Heart left ventricle (tissue), 16 donors: ENCODE results near the gene CAVIN3. TPM values are rescaled to one million over a fixed set of nuclear protein-coding genes. Genes with fewer than 3 reads are reported as not detected.

Source experiments
- ATAC-seq, 4 donors: fragments of 200-7000 bp; cut with Tn5 transposase; one replicate each; pipeline ENCODE4 v1.9.1; 2020 to 2022; ENCODE audit warnings: moderate library complexity in 4 of 4, mild to moderate bottlenecking in 3 of 4, moderate number of reproducible peaks in 1 of 4
- DNase-seq, 5 donors: peaks; one replicate each; pipeline ENCODE4 v3.0.0-alpha.2; 2020
- H3K27ac ChIP-seq, 12 donors: fragments of 200-600 bp; sonication (generic) in 4 of 12; one replicate each; pipeline versions ENCODE4 v1.5.0 to v1.8.0; 2016 to 2022; ENCODE audit warnings: mild to moderate bottlenecking in 2 of 12
- H3K27me3 ChIP-seq, 9 donors: fragments of 200-600 bp; sonication (generic) in 2 of 9; one replicate each; pipeline versions ENCODE4 v1.5.1 to v1.8.0; 2016 to 2022; ENCODE audit warnings: mild to moderate bottlenecking in 3 of 9
- H3K36me3 ChIP-seq, 9 donors: fragments of 200-600 bp; sonication (generic) in 2 of 9; one replicate each; pipeline versions ENCODE4 v1.5.0 to v1.8.0; 2018 to 2022; ENCODE audit warnings: mild to moderate bottlenecking in 2 of 9
- H3K4me1 ChIP-seq, 12 donors: fragments of 200-600 bp; sonication (generic) in 4 of 12; one replicate each; pipeline versions ENCODE4 v1.5.0 to v1.8.0; 2016 to 2022; ENCODE audit warnings: mild to moderate bottlenecking in 3 of 12
- H3K4me3 ChIP-seq, 12 donors: fragments of 200-600 bp; sonication (generic) in 4 of 12; one replicate each; pipeline versions ENCODE4 v1.5.0 to v1.8.0; 2017 to 2022; ENCODE audit warnings: mild to moderate bottlenecking in 9 of 12, moderate library complexity in 4 of 12
- H3K9me3 ChIP-seq, 12 donors: fragments of 200-600 bp; sonication (generic) in 4 of 12; one replicate each; pipeline versions ENCODE4 v1.5.0 to v1.8.0; 2016 to 2022; ENCODE audit warnings: mild to moderate bottlenecking in 1 of 12
- POLR2A ChIP-seq, 2 donors: fragments of 450-650 bp; IDR thresholded peaks; one replicate each; pipeline ENCODE4 v1.6.1; 2017; ENCODE audit warnings: antibody characterized with exemption in 2 of 2, mild to moderate bottlenecking in 2 of 2, moderate library complexity in 2 of 2
- WGBS, 4 donors: extraction: QIAGEN DNeasy Blood & Tissue Kit in 2 of 4; methylation state at CpG; one replicate each; pipeline versions ENCODE4 v1.1.5 to v1.1.7; 2013 to 2018; 5-methylcytosine and 5-hydroxymethylcytosine counted together
- intact Hi-C, 10 donors: fragments of 100-400 bp; cut with DNase I; formaldehyde crosslinking; loops; one replicate each; pipeline versions ENCODE4 v1.11.1 to v1.14.2; 2022
- polyA plus RNA-seq, 2 donors: library from polyadenylated mRNA; stranded (reverse); fragments of 200-250 nt; gene quantifications; one replicate each; pipeline ENCODE4 v1.2.3, GENCODE V29; 2013
- total RNA-seq, 9 donors: library from RNA; depleted of rRNA in 2 of 9; stranded (reverse); fragments of >200 nt in 2 of 9; fragmentation: NEBNext Ultra II Directional in 3 of 9; extraction: Animal tissue kit (Norgen Biotek cat#: 25700) in 3 of 9; gene quantifications; one replicate each; pipeline versions ENCODE4 v1.1.0 to v1.2.4, GENCODE V29; 2016 to 2023
- TF ChIP-seq, protein P1 (sequence below), 12 donors: fragments of 200-600 bp; sonication (generic) in 4 of 12; IDR thresholded peaks; one replicate each; pipeline versions ENCODE4 v1.5.0 to v1.8.0; 2018 to 2022; ENCODE audit warnings: antibody characterized with exemption in 12 of 12, mild to moderate bottlenecking in 5 of 12
- donor health status: ischemic (EF 13 %, LVEDD 7.1; RV severe dilation, severe dysfunction).
- donor health status: healthy with polysubstance abuse.
- donor health status: DM: no; HTN: yes; CAD: no.
- donor health status: DM: no; HTN: no; CAD: no.
- donor health status: ischemic (EF 25% LVEDD 6.9; RV normal size, moderate dysfunction).
- donor health status: ischemic (EF 25% LVEDD 5.7; RV mildly dilated, moderate dysfunction).
- donor health status: healthy.
- donor health status: DM: yes; HTN: yes; CAD: no.
- donor health status: ischemic (EF 35%, LVEDD 5.7; RV mildly dilated, moderate dysfunction).
- donor health status: nonischemic (EF 11% LVEDD 7.7; RV severe dilation, severe dysfunction).
- donor health status: DM: yes; HTN: yes; CAD: no.
- donor health status: PGD.
- donor health status: ischemic (EF 29% LVEDD 5.4; RV normal size, mild dysfunction).
- donor health status: nonischemic (EF 23%, LVEDD 6.1; RV moderate dilation, normal function).

The CAVIN3 gene
- total and polyA plus RNA-seq, 11 donors, result 40.4 to 155 (median 92.8) TPM

DNA sequence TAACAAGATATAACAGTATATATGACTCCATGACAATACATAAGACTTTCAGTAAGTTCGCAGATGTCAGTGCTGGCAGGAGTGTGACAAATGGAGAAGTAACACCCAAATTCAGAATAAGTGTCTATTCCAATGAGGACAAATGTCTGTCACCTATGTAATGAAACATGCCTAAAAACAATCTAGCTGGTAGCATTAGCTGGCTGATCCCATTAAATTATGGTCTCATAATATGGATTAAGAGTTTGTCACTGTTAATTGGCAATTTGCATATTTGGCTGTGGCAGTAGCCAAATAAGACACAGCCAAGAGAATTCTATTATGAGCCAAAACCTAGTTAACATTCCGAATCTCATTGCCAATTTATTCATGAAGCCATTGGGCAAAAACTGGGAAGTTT lies 30.2 kb upstream of the CAVIN3 start:
- Histone ChIP-seq H3K9me3 (no peaks in the 10 kb centered on the region), H3K4me3 (no peak overlapping the region), H3K27ac (no peak overlapping the region), H3K36me3 (no peaks in the 10 kb centered on the region), H3K27me3 (no peaks in the 10 kb centered on the region), H3K4me1 (peaks cover 0 to 2% (median 0%) of the 10 kb centered on the region in 12 donors)
- TF ChIP-seq, protein P1, sequence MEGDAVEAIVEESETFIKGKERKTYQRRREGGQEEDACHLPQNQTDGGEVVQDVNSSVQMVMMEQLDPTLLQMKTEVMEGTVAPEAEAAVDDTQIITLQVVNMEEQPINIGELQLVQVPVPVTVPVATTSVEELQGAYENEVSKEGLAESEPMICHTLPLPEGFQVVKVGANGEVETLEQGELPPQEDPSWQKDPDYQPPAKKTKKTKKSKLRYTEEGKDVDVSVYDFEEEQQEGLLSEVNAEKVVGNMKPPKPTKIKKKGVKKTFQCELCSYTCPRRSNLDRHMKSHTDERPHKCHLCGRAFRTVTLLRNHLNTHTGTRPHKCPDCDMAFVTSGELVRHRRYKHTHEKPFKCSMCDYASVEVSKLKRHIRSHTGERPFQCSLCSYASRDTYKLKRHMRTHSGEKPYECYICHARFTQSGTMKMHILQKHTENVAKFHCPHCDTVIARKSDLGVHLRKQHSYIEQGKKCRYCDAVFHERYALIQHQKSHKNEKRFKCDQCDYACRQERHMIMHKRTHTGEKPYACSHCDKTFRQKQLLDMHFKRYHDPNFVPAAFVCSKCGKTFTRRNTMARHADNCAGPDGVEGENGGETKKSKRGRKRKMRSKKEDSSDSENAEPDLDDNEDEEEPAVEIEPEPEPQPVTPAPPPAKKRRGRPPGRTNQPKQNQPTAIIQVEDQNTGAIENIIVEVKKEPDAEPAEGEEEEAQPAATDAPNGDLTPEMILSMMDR (IDR thresholded peaks at IDR 0.05), result no peak
- no peak for TF ChIP-seq POLR2A (IDR thresholded peaks at IDR 0.05)
- DNase-seq (no peak), ATAC-seq (no peak)
- intact Hi-C loops, result loop anchor here (5.0 to 10.0 kb wide), 7 partner anchors 33 to 328 kb away; partner anchors contain the start of gene CCKBR (in 1 of the 10)
- WGBS, 4 donors, result 73 to 87% (median 82%) methylated on average over 2 of the region's 2 CpGs

DNA sequence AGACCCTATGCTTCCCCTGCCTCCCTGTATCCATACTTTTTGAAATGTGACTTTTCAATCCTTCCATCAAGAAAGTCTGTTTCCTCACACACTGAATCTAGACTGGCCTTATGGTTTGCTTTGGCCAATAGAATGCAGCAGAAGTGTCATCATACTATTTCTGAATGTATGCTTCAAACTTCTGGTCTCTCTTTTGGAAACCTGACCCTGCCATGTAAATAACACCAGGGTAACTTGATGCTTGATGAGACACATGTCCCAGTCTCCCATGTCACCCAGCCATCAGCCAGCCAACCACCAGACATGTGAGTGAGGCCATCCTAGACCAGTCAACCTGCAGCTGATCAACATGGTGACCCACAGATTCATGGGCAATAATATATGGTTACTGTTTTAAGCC lies 29.7 kb upstream of the CAVIN3 start:
- DNase-seq, result no peak
- TF ChIP-seq, protein P1 (IDR thresholded peaks at IDR 0.05), result no peak
- no peak for TF ChIP-seq POLR2A (IDR thresholded peaks at IDR 0.05)
- intact Hi-C loops, result loop anchor here (5.0 to 10.0 kb wide), 7 partner anchors 33 to 328 kb away; partner anchors contain the start of gene CCKBR (in 1 of the 10)
- H3K27me3 ChIP-seq, result no peaks in the 10 kb centered on the region
- H3K27ac ChIP-seq, result no peak overlapping the region
- no peaks in the 10 kb centered on the region for H3K9me3 ChIP-seq
- peaks cover 0 to 2% (median 0%) of the 10 kb centered on the region in 12 donors for H3K4me1 ChIP-seq
- no peaks in the 10 kb centered on the region for H3K36me3 ChIP-seq
- H3K4me3 ChIP-seq, result no peak overlapping the region
- ATAC-seq, result no peak

DNA sequence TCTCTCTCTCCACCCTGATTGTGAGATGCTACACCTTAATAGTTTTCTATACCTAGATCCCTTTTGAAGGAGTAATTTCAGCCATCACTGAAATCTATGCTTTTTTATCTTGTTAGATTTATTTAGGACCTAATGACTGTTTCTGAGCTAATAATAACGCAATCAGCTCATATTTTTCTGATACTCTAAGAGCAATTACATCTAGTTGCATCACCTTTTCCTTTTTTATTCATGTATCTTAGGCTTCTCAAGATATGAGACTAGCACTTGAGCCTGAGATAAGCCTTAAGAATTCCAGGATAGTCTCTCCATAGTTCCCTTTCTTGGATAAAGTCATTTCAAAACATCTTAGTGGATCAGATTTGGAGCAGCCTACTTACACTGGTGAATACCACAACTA lies 25.1 kb upstream of the CAVIN3 start:
- no peaks in the 10 kb centered on the region for H3K36me3 ChIP-seq
- no peaks in the 10 kb centered on the region for H3K27me3 ChIP-seq
- no peak overlapping the region for H3K27ac ChIP-seq
- no peaks in the 10 kb centered on the region for H3K4me1 ChIP-seq
- no peak for ATAC-seq
- intact Hi-C loops, result no loop called here
- DNase-seq, result no peak
- TF ChIP-seq, protein P1 (IDR thresholded peaks at IDR 0.05), result no peak
- TF ChIP-seq POLR2A (IDR thresholded peaks at IDR 0.05), result no peak
- no peaks in the 10 kb centered on the region for H3K9me3 ChIP-seq
- 90 to 98% (median 93%) methylated on average over 1 of the region's 1 CpG for WGBS, 4 donors
- H3K4me3 ChIP-seq, result no peak overlapping the region

DNA sequence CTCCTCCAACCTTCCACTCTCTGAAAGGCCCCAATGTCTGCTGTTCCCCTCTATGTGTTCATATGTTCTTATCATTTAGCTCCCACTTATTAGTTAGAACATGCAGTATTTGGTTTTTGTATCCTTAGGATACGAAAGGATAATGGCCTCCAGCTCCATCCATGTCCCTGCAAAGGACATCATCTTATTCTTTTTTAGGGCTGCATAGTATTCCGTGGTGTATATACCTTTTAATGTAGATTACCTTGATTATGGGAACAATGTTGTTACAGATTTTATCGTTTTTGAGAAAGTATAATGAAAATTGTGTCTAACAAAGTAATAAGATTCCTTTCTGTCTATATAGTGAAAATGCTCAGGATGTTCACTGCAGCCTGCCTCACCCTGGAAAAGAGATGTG lies 16.0 kb upstream of the CAVIN3 start:
- H3K27me3 ChIP-seq, result no peaks in the 10 kb centered on the region
- H3K36me3 ChIP-seq, result peaks cover 0 to 8% (median 2%) of the 10 kb centered on the region in 9 donors
- no peaks in the 10 kb centered on the region for H3K9me3 ChIP-seq
- ATAC-seq (no peak), DNase-seq (no peak)
- 87 to 95% (median 95%) methylated on average over 3 of the region's 3 CpGs for WGBS, 4 donors
- H3K27ac ChIP-seq, result no peak overlapping the region
- no peak overlapping the region for H3K4me3 ChIP-seq
- peaks cover 0 to 11% (median 7%) of the 10 kb centered on the region in 12 donors for H3K4me1 ChIP-seq
- intact Hi-C loops, result no loop called here
- no peak for TF ChIP-seq POLR2A (IDR thresholded peaks at IDR 0.05)

DNA sequence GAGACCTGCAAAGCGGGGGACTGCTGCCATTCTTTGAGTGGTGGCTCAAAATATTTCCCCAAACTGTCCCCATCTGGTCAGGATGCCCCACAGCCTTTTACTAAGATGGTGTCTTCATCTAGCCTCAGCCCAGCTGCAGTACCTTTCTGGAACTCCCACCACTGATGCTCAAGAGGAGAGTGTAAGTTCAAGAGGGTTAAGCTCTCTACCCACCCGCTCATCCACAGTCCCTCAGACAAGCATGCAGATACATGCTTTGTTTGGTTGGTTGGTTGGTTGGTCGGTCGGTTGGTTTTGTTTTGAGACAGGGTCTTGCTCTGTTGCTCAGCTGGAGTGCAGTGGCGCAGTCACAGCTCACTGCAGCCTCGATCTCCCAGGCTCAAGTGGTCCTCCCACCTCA lies 14.5 kb upstream of the CAVIN3 start:
- intact Hi-C loops, result no loop called here

More for the DNA sequence above, 14.5 kb upstream of the CAVIN3 start:
- Histone ChIP-seq H3K27me3 (no peaks in the 10 kb centered on the region), H3K9me3 (no peaks in the 10 kb centered on the region), H3K4me1 (peaks cover 0 to 11% (median 7%) of the 10 kb centered on the region in 12 donors), H3K27ac (no peak overlapping the region), H3K4me3 (no peak overlapping the region), H3K36me3 (peaks cover 0 to 13% (median 2%) of the 10 kb centered on the region in 9 donors)
- 84 to 98% (median 92%) methylated on average over 6 of the region's 6 CpGs for WGBS, 4 donors
- ATAC-seq, result no peak
- DNase-seq, result no peak
- TF ChIP-seq, protein P1 (IDR thresholded peaks at IDR 0.05), result no peak
- TF ChIP-seq POLR2A (IDR thresholded peaks at IDR 0.05), result no peak
